Stimulated activated CD8-positive, alpha-beta memory T cell treated with anti-CD3 and anti-CD28 coated beads, Interleukin-15, amount 100 ng/mL, for 4 hours (primary cell): Measurements from ENCODE around the gene MAGI1.
"Not testable (repeated sequence)": the region's sequence is repeated elsewhere in the genome, so short reads cannot be mapped to it uniquely, and the experiment has no call there.

Source experiments
- DNase-seq, 2 donors: peaks; one replicate each; pipeline ENCODE4 v3.0.0-alpha.2; 2020; ENCODE audit warnings: low read depth in 2 of 2

Gene MAGI1

GRCh38 chr3:65532749-65533148, 506.0 kb downstream of the MAGI1 start:
- DNase-seq = no peak

DNA sequence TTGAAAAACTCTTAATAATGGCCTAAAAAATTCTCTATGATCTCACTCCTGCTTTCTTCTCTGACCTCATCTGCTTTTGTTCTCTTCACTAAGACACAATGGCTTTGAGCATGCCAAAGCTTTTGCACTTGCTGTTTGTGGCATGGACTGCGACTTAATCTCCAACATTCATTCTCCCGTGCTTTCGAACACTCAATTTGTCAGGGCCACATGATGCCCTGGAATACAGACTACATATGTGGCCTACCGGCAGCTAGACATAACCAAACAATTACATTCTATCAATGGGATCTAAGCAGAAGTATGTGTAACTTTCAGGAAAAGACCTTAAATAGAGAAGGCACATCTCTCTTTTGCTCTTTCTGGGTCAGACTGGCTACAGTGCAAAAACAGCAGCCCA, 506.5 kb downstream of the MAGI1 start:
- no peak for DNase-seq

DNA sequence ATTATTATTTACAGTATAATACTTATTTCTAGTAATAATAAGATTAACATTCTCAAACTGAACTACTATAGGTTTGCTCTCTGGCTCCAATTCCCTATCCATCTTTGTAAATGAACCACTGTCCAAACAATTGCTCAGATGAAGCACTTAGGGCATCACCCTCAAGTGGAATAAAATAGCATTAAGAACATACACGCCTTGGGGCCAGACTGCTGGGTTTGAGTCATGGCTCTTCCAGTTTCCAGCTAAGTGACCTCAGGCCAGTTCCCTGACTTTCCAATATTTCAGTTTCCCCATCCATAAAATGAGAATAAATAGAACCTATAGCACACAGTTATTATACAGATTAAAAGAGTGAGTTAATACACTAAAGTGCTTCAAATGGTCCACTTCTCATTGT, 507.2 kb downstream of the MAGI1 start:
- DNase-seq = no peak

DNA sequence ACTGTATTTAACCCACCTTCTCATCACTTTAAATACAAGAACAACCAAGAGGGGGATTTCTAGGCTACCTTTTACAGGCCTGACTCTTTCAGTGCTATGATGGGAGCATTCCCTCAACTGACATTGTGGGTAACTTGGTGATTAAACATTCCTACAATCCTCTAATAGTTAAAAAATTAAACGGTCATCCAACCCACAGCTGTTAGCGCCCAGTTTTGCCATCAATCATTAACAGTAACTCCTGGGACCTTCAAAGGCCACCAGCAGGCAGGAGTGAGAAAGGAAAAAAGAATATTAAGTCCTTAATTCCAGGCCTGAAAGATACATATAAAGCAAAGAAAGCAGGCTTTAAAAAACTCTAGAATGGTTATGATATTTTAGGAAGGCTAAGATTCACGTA, 512.1 kb downstream of the MAGI1 start:
- no peak for DNase-seq

DNA sequence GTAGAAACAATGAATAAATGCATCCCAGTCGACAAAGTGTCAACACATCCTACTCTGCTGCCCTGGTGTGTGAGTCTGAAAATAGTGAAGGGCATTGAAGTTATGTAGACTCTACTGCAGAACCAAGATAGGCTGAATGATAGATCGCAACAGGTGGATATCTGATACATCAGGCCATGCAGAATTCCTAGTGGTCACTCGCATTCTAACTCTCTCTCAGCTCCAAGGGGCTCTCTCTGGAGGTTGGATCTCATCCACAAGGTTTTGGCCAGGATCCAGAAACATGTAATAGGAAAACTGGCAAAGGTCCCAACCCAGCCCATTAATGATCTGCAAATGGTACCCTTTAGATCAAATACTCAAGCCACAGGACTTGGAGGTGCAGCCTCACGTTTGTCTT, 514.1 kb downstream of the MAGI1 start:
- DNase-seq = no peak

GRCh38 chr3:65523878-65524277, 514.8 kb downstream of the MAGI1 start:
- DNase-seq = no peak

- no peak for DNase-seq
These were observed 517.7 kb downstream of the MAGI1 start for GRCh38 chr3:65521032-65521431.

- DNase-seq = no peak
These were observed 521.7 kb downstream of the MAGI1 start for GRCh38 chr3:65516998-65517397.

- DNase-seq = not testable (repeated sequence)
These were observed 524.4 kb downstream of the MAGI1 start for GRCh38 chr3:65514317-65514716.

DNA sequence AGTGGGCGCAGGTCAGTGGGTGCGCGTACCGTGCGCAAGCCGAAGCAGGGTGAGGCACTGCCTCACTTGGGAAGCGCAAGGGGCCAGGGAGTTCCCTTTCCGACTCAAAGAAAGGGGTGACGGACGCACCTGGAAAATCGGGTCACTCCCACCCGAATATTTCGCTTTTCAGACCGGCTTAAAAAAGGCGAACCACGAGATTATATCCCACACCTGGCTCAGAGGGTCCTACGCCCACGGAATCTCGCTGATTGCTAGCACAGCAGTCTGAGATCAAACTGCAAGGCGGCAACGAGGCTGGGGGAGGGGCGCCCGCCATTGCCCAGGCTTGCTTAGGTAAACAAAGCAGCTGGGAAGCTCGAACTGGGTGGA, 529.3 kb downstream of the MAGI1 start:
- not testable (repeated sequence) for DNase-seq

DNA sequence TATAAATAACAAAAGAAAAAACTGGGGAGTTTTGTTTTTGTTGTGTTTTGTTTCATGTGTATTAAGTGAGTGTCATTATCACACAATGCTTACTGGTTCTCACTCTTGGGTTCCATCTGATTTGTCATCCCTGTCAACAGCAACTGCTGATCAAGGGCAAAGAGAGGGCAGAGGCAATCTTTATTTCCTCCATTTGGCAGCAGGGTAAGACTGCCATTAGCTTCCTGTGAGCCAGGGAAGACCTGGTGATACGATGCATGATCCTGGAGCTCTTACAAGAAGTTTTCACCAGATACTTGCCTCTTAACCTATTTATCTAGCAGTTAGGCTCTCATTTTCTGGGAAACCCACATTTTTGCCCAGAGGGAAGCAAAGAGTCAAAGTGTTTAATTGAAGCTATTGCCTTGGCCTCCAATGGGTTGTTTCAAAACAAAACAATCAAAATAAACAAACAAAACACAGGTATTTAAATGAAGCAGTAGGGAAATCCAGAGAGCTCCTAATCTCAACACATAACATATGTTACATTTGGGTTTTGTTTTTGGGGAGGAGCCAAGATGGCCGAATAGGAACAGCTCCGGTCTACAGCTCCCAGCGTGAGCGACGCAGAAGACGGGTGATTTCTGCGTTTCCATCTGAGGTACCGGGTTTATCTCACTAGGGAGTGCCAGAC, 529.8 kb downstream of the MAGI1 start:
- no peak for DNase-seq

DNA sequence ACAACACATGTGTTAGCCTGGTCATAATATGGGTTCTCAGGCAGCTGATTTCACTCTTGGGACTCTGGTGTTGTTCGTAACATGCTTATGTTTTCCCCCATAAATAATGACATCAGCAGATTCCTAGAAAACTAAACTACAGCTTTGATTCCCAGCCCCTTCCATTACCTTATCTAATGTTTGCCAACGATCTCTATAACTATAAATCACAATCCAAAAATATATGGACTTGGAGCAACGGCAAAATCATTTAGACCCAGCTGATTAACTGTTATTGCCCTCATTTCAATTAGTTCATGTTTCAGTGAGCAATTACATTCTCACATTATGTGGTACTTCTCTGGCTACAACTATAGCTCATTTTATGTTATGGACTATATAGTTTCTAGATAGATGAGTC, 531.3 kb downstream of the MAGI1 start:
- DNase-seq = no peak

GRCh38 chr3:65503776-65504175, 534.9 kb downstream of the MAGI1 start:
- DNase-seq = no peak

DNA sequence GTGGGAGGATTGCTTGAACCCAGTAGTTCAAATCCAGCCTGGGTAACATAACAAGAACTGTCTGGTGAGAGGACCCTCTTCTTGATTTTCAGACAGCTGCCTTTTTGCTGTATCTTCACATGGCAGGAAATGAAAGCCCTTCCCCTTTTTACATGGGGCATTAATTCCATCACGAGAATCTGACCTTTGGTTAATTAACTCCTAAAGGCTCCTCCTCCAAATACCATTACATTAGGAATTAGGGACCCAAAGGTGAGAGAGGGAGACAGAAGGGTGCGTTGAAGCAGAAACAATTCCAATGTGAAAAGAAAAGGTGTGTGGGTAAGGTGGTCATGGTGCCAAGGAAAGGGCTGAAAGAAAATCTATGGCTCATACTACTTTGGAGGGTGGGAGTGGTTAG, 536.2 kb downstream of the MAGI1 start:
- DNase-seq = no peak

DNA sequence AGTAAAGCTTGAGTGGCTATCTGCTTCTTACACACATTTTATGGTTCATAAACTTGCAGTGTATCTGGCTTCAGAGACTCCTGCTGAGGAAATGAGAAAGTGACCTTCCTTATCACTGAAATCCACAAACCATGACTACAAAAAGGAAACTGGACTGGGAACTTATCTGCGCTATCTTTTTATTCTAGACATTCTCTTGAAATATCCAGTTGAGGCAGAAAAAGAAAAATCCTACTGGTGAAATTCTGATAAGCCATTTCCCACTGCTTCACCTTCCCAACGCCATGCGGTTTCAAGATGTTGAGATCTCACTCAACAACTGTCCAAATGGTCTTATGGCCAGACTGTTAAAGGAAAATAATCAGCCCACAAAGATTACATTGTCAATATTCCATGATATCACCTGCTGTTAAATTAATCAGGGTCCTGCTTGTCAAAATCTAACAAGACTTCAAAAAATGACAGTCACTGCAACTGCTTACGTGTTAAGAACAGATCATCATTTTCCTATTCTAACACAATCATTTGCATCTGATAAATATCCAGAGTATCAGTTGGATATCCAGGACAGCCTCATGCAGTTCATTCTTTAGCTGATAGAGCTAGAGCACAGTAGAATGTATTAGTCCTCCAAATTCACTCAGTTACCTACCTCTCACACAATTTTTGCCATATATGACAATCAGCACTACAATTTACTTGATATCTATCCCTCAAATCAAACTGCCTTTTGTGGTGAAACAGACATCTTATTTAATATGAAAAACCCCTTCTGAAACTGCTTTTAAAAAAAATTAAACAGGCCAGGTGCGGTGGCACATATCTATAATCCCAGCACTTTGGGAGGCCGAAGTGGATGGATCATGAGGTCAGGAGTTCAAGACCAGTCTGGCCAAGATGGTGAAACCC, 538.1 kb downstream of the MAGI1 start:
- DNase-seq = no peak

DNA sequence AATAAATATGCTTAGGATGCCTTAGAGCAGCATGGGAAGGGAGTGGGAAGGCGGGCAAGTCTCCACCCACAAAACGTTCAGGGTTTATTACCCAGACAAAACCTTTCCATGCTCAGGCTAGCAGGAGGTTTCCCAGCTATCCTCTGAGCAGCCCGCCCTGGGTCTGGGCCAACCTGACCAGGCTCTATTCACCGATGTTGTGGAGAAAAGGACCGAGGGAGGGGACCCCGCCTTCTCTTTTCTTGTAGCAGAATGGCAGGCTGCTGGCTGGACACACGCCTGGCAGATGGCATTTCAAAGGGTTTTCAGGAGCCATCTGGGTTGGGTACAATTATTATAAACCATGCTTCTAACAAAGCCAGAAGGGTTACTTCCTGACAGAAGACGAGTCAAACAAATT, 540.9 kb downstream of the MAGI1 start:
- DNase-seq = no peak

DNA sequence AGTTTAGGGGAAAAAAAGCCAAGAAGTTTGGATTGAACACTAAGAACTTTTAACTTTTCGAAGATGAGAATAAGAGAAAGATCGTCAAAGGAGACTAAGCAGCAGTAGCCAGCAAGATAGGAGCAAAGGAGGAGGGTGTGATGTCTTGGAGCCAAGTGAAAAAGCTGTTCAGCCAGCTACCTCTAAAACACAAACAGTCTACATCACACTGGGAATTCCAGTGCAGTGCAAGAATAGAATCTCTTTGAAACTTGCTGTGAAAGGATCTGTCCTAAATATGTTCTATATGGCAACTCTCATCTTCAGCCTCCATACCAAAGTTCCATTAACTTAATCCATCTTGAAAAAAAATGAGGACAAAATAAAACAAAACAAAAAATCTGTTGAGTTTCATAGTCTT, 541.5 kb downstream of the MAGI1 start:
- DNase-seq = no peak

GRCh38 chr3:65493938-65494337, 544.8 kb downstream of the MAGI1 start:
- no peak for DNase-seq

- no peak for DNase-seq
These were observed 545.3 kb downstream of the MAGI1 start for GRCh38 chr3:65493371-65493882.

DNA sequence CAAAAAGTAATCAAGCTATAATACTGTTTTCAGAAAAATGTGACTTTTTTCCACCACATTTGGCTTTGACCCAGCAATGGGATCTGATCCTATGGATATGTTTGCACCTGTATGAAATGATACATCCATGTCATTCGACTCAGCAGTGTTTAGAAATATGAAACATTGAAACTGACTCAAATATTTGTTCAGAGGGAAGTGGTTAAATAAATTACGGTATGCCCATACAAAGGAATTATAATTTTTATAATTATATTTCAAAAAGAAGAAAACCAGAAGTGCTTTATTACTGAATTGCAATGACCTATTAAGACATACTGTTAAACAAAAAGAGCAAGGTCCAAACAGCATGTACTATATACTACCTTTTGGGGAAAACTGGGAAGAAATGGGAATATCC, 546.5 kb downstream of the MAGI1 start:
- no peak for DNase-seq

GRCh38 chr3:65490114-65490513, 548.6 kb downstream of the MAGI1 start:
- no peak for DNase-seq

GRCh38 chr3:65489253-65489652, 549.5 kb downstream of the MAGI1 start:
- DNase-seq = no peak

- DNase-seq = no peak
These were observed 552.8 kb downstream of the MAGI1 start for GRCh38 chr3:65485826-65486469.
